ELF-1 (cell line): Measurements from ENCODE around the gene AMZ1.
A peak's percentile ranks its signal among the peaks of the same experiment; 100 is the strongest.

ENCODE experiments used
- DNase-seq: peaks from one replicate; pipeline ENCODE4 v3.0.0-alpha.2; 2016; ENCODE audit warnings: low read depth, low spot score

AMZ1 gene

GRCh38 chr7:2750004-2750407 lies 62.0 kb downstream of the AMZ1 start:
- DNase-seq, result peak; percentile 32

- no peak for DNase-seq
These were observed 63.1 kb downstream of the AMZ1 start for GRCh38 chr7:2751086-2751485.

- no peak for DNase-seq
These were observed 65.1 kb downstream of the AMZ1 start for GRCh38 chr7:2753148-2753547.

- DNase-seq, result no peak
These were observed 66.1 kb downstream of the AMZ1 start for GRCh38 chr7:2754086-2754485.

GRCh38 chr7:2754912-2755311 lies 66.9 kb downstream of the AMZ1 start:
- DNase-seq, result no peak

GRCh38 chr7:2755531-2755930 lies 67.5 kb downstream of the AMZ1 start:
- no peak for DNase-seq

- no peak for DNase-seq
These were observed 69.4 kb downstream of the AMZ1 start for GRCh38 chr7:2757361-2757903.

GRCh38 chr7:2757904-2758672 lies 70.1 kb downstream of the AMZ1 start:
- peak; percentile 85 for DNase-seq

GRCh38 chr7:2758673-2759616 lies 70.9 kb downstream of the AMZ1 start:
- no peak for DNase-seq

- DNase-seq, result no peak
These were observed 71.7 kb downstream of the AMZ1 start for GRCh38 chr7:2759736-2760097.

GRCh38 chr7:2760098-2760889 lies 72.3 kb downstream of the AMZ1 start:
- DNase-seq, result peak; percentile 69

- no peak for DNase-seq
These were observed 73.2 kb downstream of the AMZ1 start for GRCh38 chr7:2761131-2761624.

GRCh38 chr7:2761801-2762497 lies 73.9 kb downstream of the AMZ1 start:
- peak; percentile 43 for DNase-seq

GRCh38 chr7:2763597-2763996 lies 75.6 kb downstream of the AMZ1 start:
- no peak for DNase-seq

GRCh38 chr7:2764621-2765020 lies 76.6 kb downstream of the AMZ1 start:
- DNase-seq, result no peak
